Measurements from ENCODE around the gene SIPA1L3. TPM values are rescaled to one million over a fixed set of nuclear protein-coding genes. Genes with fewer than 3 reads are reported as not detected.

Gene SIPA1L3
- total RNA-seq, 1 experiment from 2014 or later: 66.3 TPM

DNA sequence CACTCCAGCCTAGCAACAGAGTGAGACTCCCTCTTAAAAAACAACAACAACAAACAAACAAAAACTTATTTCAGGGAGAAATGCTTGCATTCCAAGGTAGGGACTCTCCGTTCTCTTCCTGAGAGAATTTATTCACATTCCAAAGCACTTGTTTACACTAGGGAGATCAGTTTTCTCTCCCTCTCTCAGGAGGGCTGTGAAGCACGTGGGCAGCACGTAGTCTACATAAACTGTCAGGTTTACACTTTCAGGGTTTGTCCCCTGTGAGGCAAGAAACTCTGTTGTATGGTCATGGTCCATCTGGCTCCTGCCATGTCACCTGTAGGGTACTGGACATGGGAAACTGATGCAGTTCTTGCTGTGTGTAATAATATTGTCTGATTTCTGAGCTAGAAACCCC, 32.2 kb upstream of the SIPA1L3 start:
- TF ChIP-seq, protein P1, sequence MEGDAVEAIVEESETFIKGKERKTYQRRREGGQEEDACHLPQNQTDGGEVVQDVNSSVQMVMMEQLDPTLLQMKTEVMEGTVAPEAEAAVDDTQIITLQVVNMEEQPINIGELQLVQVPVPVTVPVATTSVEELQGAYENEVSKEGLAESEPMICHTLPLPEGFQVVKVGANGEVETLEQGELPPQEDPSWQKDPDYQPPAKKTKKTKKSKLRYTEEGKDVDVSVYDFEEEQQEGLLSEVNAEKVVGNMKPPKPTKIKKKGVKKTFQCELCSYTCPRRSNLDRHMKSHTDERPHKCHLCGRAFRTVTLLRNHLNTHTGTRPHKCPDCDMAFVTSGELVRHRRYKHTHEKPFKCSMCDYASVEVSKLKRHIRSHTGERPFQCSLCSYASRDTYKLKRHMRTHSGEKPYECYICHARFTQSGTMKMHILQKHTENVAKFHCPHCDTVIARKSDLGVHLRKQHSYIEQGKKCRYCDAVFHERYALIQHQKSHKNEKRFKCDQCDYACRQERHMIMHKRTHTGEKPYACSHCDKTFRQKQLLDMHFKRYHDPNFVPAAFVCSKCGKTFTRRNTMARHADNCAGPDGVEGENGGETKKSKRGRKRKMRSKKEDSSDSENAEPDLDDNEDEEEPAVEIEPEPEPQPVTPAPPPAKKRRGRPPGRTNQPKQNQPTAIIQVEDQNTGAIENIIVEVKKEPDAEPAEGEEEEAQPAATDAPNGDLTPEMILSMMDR (IDR thresholded peaks at IDR 0.05): no peak
- TF ChIP-seq POLR2AphosphoS5 (IDR thresholded peaks at IDR 0.05; ENCODE audit: low read depth, low read length) (no peak), TCF7L2 (IDR thresholded peaks at IDR 0.05; ENCODE audit: low read depth, low read length) (no peak)
- TF ChIP-seq, protein P2, sequence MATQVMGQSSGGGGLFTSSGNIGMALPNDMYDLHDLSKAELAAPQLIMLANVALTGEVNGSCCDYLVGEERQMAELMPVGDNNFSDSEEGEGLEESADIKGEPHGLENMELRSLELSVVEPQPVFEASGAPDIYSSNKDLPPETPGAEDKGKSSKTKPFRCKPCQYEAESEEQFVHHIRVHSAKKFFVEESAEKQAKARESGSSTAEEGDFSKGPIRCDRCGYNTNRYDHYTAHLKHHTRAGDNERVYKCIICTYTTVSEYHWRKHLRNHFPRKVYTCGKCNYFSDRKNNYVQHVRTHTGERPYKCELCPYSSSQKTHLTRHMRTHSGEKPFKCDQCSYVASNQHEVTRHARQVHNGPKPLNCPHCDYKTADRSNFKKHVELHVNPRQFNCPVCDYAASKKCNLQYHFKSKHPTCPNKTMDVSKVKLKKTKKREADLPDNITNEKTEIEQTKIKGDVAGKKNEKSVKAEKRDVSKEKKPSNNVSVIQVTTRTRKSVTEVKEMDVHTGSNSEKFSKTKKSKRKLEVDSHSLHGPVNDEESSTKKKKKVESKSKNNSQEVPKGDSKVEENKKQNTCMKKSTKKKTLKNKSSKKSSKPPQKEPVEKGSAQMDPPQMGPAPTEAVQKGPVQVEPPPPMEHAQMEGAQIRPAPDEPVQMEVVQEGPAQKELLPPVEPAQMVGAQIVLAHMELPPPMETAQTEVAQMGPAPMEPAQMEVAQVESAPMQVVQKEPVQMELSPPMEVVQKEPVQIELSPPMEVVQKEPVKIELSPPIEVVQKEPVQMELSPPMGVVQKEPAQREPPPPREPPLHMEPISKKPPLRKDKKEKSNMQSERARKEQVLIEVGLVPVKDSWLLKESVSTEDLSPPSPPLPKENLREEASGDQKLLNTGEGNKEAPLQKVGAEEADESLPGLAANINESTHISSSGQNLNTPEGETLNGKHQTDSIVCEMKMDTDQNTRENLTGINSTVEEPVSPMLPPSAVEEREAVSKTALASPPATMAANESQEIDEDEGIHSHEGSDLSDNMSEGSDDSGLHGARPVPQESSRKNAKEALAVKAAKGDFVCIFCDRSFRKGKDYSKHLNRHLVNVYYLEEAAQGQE (IDR thresholded peaks at IDR 0.05; ENCODE audit: insufficient read depth in 1 of 2, low read depth in 2 of 2, low read length in 1 of 2): no peak
- intact Hi-C loops (cut with micrococcal nuclease; ENCODE audit: unreplicated experiment) (no loop called here), in situ Hi-C loops (cut with HindIII; ENCODE audit: low pct_unique_long_range_greater_than_20kb, low sequenced_read_pairs) (no loop called here)
- H3K9me3 ChIP-seq (ENCODE audit: control insufficient read depth, insufficient read depth, low read depth, low read length): no peaks in the 10 kb centered on the region
- DNase-seq (ENCODE audit: low read depth, low spot score): no peak
- POLR2A ChIA-PET: no interaction called here
- no TSS peak for BruUV-seq (replicated peaks)
- ATAC-seq: no peak
- H3K27me3 ChIP-seq (ENCODE audit: control insufficient read depth, insufficient read depth, low read length): no peaks in the 10 kb centered on the region
- H3K4me3 ChIP-seq (ENCODE audit: low read depth in 2 of 2, low read length in 2 of 2): no peak overlapping the region
- no peaks in the 10 kb centered on the region for H3K4me1 ChIP-seq (ENCODE audit: control insufficient read depth, insufficient read depth, low read length)
- CTCF ChIA-PET: no interaction called here
- no peaks in the 10 kb centered on the region for H3K36me3 ChIP-seq (ENCODE audit: control insufficient read depth, insufficient read depth, low read length)
- no peak overlapping the region for H3K27ac ChIP-seq (ENCODE audit: low read length)

DNA sequence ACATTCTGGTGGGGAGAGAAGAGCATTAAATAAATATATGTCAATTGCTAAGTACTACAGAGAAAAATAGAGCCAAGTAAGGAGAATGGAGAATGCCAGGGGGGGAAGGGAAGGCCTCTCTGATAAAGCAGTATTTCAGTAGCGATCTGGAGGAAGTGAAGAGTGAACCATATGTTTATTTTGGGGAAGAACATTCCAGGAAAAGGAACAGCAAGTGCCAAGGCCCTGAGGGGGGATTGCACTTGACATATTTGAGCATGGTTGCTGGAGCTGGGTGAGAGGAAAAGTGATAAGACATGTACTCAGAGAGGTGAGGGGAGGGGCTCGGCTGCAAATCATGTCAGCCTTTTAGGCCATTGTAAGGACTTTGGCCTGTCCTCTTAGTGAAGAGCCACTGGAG, 31.0 kb upstream of the SIPA1L3 start:
- H3K4me1 ChIP-seq (ENCODE audit: control insufficient read depth, insufficient read depth, low read length): no peaks in the 10 kb centered on the region
- in situ Hi-C loops (cut with HindIII; ENCODE audit: low pct_unique_long_range_greater_than_20kb, low sequenced_read_pairs): no loop called here
- DNase-seq (ENCODE audit: low read depth, low spot score) (no peak), ATAC-seq (no peak)
- H3K27ac ChIP-seq (ENCODE audit: low read length): no peak overlapping the region
- H3K27me3 ChIP-seq (ENCODE audit: control insufficient read depth, insufficient read depth, low read length): no peaks in the 10 kb centered on the region
- intact Hi-C loops (cut with micrococcal nuclease; ENCODE audit: unreplicated experiment): no loop called here
- H3K4me3 ChIP-seq (ENCODE audit: low read depth in 2 of 2, low read length in 2 of 2): no peak overlapping the region
- POLR2A ChIA-PET: no interaction called here
- no peaks in the 10 kb centered on the region for H3K9me3 ChIP-seq (ENCODE audit: control insufficient read depth, insufficient read depth, low read depth, low read length)
- CTCF ChIA-PET: interaction anchor here (0.6 kb wide), 2 partner anchors 67 to 337 kb away, joined by 3 read pairs; no protein-coding TSS in a partner anchor
- TF ChIP-seq TCF7L2 (IDR thresholded peaks at IDR 0.05; ENCODE audit: low read depth, low read length): no peak
- no peaks in the 10 kb centered on the region for H3K36me3 ChIP-seq (ENCODE audit: control insufficient read depth, insufficient read depth, low read length)
- no TSS peak for BruUV-seq (replicated peaks)

DNA sequence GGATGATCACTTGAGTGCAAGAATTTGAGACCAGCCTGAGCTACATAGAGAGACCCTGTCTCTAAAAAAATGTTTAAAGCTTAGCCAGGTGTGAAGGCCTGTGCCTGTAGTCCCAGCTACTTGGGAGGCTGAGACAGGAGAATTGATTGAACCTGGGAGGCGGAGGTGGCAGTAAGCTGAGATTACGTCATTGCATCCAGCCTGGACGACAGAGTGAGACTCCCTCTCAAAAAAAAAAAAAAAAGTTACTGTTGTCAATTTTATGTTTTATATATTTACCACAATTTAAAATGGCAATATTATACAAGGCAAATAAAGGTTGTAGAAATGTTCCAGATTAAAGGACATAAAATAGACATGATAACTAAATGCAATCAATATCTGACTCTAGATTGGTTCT, 29.9 kb upstream of the SIPA1L3 start:
- no TSS peak for BruUV-seq (replicated peaks)
- in situ Hi-C loops (cut with HindIII; ENCODE audit: low pct_unique_long_range_greater_than_20kb, low sequenced_read_pairs): no loop called here
- no peaks in the 10 kb centered on the region for H3K27me3 ChIP-seq (ENCODE audit: control insufficient read depth, insufficient read depth, low read length)
- intact Hi-C loops (cut with micrococcal nuclease; ENCODE audit: unreplicated experiment): no loop called here
- no peaks in the 10 kb centered on the region for H3K4me1 ChIP-seq (ENCODE audit: control insufficient read depth, insufficient read depth, low read length)
- TF ChIP-seq, protein P1 (IDR thresholded peaks at IDR 0.05): no peak
- TF ChIP-seq, protein P2 (IDR thresholded peaks at IDR 0.05; ENCODE audit: insufficient read depth in 1 of 2, low read depth in 2 of 2, low read length in 1 of 2): no peak
- TF ChIP-seq TCF7L2 (IDR thresholded peaks at IDR 0.05; ENCODE audit: low read depth, low read length) (no peak), POLR2AphosphoS5 (IDR thresholded peaks at IDR 0.05; ENCODE audit: low read depth, low read length) (no peak), SIN3A (IDR thresholded peaks at IDR 0.05; ENCODE audit: borderline replicate concordance, insufficient read depth, low read depth, low read length) (no peak)
- H3K4me3 ChIP-seq (ENCODE audit: low read depth in 2 of 2, low read length in 2 of 2): no peak overlapping the region
- no peak for DNase-seq (ENCODE audit: low read depth, low spot score)
- ATAC-seq: no peak
- no peaks in the 10 kb centered on the region for H3K36me3 ChIP-seq (ENCODE audit: control insufficient read depth, insufficient read depth, low read length)
- CTCF ChIA-PET: no interaction called here
- POLR2A ChIA-PET: no interaction called here
- no peak overlapping the region for H3K27ac ChIP-seq (ENCODE audit: low read length)
- no peaks in the 10 kb centered on the region for H3K9me3 ChIP-seq (ENCODE audit: control insufficient read depth, insufficient read depth, low read depth, low read length)

Data from Panc1 (cell line).